Measurements from ENCODE around the gene PLXNA2.

Gene PLXNA2

DNA sequence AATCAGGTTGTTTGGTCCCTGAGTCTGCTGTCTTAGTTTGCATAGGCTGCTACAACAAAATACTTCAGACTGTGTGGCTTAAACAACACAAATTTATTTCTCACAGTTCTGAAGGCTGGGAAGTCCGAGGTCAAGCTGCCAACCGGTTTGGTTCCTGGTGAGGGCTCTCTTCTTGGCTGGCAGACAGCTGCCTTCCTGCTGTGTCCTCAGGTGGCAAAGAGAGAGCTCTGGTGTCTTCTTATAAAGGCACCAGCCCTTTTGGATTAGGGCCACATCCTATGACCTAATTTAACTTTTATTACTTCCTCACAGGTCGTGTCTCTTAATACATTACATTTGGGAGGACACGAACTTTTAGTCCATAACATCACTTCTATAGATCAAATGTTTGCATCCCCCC is 243.7 kb downstream of the PLXNA2 start:
- Histone ChIP-seq H3K4me1 (ENCODE audit: insufficient read depth, poor library complexity, severe bottlenecking) (no peaks in the 10 kb centered on the region), H3K36me3 (ENCODE audit: low read depth) (no peaks in the 10 kb centered on the region), H3K27ac (ENCODE audit: poor library complexity, severe bottlenecking) (no peak overlapping the region), H3K9me3 (ENCODE audit: severe bottlenecking) (no peaks in the 10 kb centered on the region), H3K4me3 (ENCODE audit: severe bottlenecking) (no peak overlapping the region), H3K27me3 (ENCODE audit: insufficient read depth, poor library complexity, severe bottlenecking) (no peaks in the 10 kb centered on the region)
- DNase-seq (ENCODE audit: low spot score) (no peak), ATAC-seq (ENCODE audit: low read depth) (no peak)
- TF ChIP-seq, protein P1, sequence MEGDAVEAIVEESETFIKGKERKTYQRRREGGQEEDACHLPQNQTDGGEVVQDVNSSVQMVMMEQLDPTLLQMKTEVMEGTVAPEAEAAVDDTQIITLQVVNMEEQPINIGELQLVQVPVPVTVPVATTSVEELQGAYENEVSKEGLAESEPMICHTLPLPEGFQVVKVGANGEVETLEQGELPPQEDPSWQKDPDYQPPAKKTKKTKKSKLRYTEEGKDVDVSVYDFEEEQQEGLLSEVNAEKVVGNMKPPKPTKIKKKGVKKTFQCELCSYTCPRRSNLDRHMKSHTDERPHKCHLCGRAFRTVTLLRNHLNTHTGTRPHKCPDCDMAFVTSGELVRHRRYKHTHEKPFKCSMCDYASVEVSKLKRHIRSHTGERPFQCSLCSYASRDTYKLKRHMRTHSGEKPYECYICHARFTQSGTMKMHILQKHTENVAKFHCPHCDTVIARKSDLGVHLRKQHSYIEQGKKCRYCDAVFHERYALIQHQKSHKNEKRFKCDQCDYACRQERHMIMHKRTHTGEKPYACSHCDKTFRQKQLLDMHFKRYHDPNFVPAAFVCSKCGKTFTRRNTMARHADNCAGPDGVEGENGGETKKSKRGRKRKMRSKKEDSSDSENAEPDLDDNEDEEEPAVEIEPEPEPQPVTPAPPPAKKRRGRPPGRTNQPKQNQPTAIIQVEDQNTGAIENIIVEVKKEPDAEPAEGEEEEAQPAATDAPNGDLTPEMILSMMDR (IDR thresholded peaks at IDR 0.05; ENCODE audit: poor library complexity, severe bottlenecking): no peak

DNA sequence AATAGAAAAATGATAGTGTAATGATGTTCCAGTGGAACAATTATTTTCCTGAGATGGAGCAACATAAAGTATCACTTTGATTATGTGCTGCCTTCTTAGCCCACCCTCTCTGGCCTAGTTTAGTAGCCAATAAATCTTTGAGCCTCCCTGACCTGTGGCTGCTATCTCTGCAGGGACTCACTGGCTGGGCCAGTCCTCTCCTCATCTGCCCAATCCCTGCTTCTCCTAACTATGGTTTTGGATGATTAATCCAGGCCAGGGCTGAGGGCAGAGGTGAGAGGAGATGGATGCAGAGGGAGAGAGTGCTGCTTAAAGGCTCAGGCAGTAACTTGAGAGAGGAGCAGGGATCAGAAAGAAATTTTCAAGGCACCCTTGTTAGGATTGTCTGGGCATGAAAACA is 244.2 kb downstream of the PLXNA2 start:
- TF ChIP-seq, protein P1 (IDR thresholded peaks at IDR 0.05; ENCODE audit: poor library complexity, severe bottlenecking): no peak
- Histone ChIP-seq H3K36me3 (ENCODE audit: low read depth) (no peaks in the 10 kb centered on the region), H3K4me3 (ENCODE audit: severe bottlenecking) (no peak overlapping the region), H3K27ac (ENCODE audit: poor library complexity, severe bottlenecking) (no peak overlapping the region), H3K4me1 (ENCODE audit: insufficient read depth, poor library complexity, severe bottlenecking) (no peaks in the 10 kb centered on the region), H3K9me3 (ENCODE audit: severe bottlenecking) (no peaks in the 10 kb centered on the region), H3K27me3 (ENCODE audit: insufficient read depth, poor library complexity, severe bottlenecking) (no peaks in the 10 kb centered on the region)
- DNase-seq (ENCODE audit: low spot score) (no peak), ATAC-seq (ENCODE audit: low read depth) (no peak)

DNA sequence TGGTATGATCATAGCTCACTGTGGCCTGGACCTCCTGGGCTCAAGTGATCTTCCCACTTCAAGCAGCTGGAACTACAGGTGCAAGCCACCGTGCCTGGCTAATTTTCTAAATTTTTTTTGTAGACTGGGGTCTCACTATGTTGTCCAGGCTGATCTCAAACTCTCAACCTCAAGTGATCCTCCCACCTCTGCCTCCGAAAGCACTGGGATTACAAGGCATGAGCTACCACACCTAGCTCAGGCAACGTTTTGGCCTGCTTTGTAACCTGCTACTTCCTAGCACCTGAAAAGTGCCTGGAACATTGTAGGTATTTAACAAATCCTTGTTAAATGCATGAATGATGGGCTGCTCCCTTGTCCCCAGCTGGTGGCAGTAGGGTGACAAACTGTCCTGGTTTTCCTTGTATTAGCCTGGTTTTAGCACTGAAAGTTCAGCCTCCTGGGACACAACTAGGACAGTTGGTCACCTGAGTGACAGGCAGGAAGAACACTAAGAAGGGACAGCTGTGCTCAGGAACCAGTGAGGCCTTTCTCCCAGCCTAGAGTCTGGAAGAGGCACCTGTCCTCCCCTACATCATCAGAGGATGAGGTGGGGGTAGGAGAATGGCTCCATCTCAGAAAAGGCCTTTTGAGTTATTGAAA is 244.8 kb downstream of the PLXNA2 start:
- Histone ChIP-seq H3K36me3 (ENCODE audit: low read depth) (no peaks in the 10 kb centered on the region), H3K4me3 (ENCODE audit: severe bottlenecking) (no peak overlapping the region), H3K27me3 (ENCODE audit: insufficient read depth, poor library complexity, severe bottlenecking) (no peaks in the 10 kb centered on the region), H3K27ac (ENCODE audit: poor library complexity, severe bottlenecking) (no peak overlapping the region), H3K4me1 (ENCODE audit: insufficient read depth, poor library complexity, severe bottlenecking) (no peaks in the 10 kb centered on the region), H3K9me3 (ENCODE audit: severe bottlenecking) (no peaks in the 10 kb centered on the region)
- DNase-seq (ENCODE audit: low spot score): no peak
- TF ChIP-seq, protein P1 (IDR thresholded peaks at IDR 0.05; ENCODE audit: poor library complexity, severe bottlenecking): no peak
- no peak for ATAC-seq (ENCODE audit: low read depth)

DNA sequence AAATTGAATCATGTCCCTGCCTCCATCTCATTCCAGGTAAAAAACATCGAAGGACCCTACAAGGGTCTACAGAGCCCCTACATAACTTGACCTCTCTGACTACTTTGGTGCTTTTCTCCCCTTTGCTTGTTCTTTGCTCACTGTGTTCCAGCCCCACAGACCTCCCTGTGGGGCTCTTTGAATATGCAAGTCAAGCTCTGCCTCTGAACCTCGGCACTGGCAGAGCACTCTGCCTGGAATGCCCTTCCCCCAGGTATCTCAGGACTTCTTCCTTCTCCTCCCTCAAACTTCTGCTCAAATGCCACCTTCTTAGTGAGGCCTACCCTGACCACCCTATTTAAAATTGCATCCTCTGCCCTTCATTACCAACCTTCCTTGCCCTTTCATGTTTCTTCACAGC is 245.5 kb downstream of the PLXNA2 start:
- Histone ChIP-seq H3K27me3 (ENCODE audit: insufficient read depth, poor library complexity, severe bottlenecking) (no peaks in the 10 kb centered on the region), H3K27ac (ENCODE audit: poor library complexity, severe bottlenecking) (no peak overlapping the region), H3K9me3 (ENCODE audit: severe bottlenecking) (no peaks in the 10 kb centered on the region), H3K4me1 (ENCODE audit: insufficient read depth, poor library complexity, severe bottlenecking) (no peaks in the 10 kb centered on the region), H3K4me3 (ENCODE audit: severe bottlenecking) (no peak overlapping the region), H3K36me3 (ENCODE audit: low read depth) (no peaks in the 10 kb centered on the region)
- TF ChIP-seq, protein P1 (IDR thresholded peaks at IDR 0.05; ENCODE audit: poor library complexity, severe bottlenecking): no peak
- DNase-seq (ENCODE audit: low spot score): no peak
- ATAC-seq (ENCODE audit: low read depth): no peak

DNA sequence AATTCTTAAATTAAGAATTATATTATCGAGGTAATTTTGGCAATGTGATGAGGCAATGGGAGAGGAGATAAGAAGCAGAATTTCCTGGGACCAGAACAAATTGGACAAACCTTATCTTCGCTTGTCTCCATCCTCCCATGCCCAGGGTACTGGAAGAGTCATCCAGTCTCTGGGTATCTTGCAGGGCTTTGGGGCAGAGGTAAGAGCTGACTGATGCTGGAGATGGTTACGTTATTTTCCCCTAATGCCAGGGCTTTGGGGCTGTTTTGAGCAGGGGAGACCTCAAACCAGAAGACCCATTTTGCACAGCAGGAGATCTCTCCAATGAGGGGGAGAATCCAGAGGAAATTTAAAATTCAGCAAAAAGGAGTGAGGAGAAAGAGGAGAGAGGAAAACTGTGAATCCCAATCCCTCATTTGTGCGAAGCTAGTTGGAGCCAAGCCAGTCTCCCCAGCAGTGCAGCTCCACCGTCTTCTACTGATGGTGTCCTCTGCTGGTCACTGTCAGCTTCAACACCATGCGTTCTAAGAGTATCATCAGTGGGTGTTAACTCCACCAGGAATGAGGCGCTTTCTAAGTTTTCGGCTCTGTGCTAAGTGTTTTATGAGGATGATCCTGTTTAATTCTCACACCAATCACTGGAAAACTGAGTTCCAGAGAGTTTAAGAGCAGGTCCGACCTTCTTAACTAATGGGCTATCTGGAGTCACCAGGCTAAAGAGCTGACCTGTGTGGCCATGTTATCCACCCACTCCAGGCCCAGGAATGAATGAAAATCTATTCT is 246.5 kb downstream of the PLXNA2 start:
- ATAC-seq (ENCODE audit: low read depth): peak; percentile 81
- TF ChIP-seq, protein P1 (IDR thresholded peaks at IDR 0.05; ENCODE audit: poor library complexity, severe bottlenecking): peak; percentile 65
- Histone ChIP-seq H3K27me3 (ENCODE audit: insufficient read depth, poor library complexity, severe bottlenecking) (no peaks in the 10 kb centered on the region), H3K27ac (ENCODE audit: poor library complexity, severe bottlenecking) (no peak overlapping the region), H3K9me3 (ENCODE audit: severe bottlenecking) (no peaks in the 10 kb centered on the region), H3K4me1 (ENCODE audit: insufficient read depth, poor library complexity, severe bottlenecking) (no peaks in the 10 kb centered on the region), H3K4me3 (ENCODE audit: severe bottlenecking) (no peak overlapping the region), H3K36me3 (ENCODE audit: low read depth) (no peaks in the 10 kb centered on the region)
- no peak for DNase-seq (ENCODE audit: low spot score)
